ENCODE data around the gene TLN1. TPM values are rescaled to one million over a fixed set of nuclear protein-coding genes. Genes with fewer than 3 reads are reported as not detected.

The TLN1 gene
- total RNA-seq, 1 experiment from 2014 or later = 109 TPM

GRCh38 chr9:35716230-35716629, 15.8 kb downstream of the TLN1 start (continued):
- TF ChIP-seq E2F4 (CRISPR knock-in tag; IDR thresholded peaks at IDR 0.05; ENCODE audit: borderline replicate concordance, low read depth) (no peak), NFYB (CRISPR knock-in tag; conservative IDR thresholded peaks at IDR 0.05; ENCODE audit: low read depth) (no peak), NR3C1 (CRISPR knock-in tag; conservative IDR thresholded peaks at IDR 0.05; ENCODE audit: low read depth) (no peak)

- Mint-ChIP-seq H3K27me3 (ENCODE audit: low read depth) (no peaks in the 10 kb centered on the region), H3K4me3 (no peak overlapping the region), H3K9me3 (no peaks in the 10 kb centered on the region), H3K4me1 (no peaks in the 10 kb centered on the region), H3K27ac (no peak overlapping the region), H3K36me3 (peaks cover 82% of the 10 kb centered on the region)
- DNase-seq (ENCODE audit: low spot score) = no peak
- no peak for ATAC-seq
- ChIA-PET POLR2A (interaction anchor here (1.0 kb wide), 1 partner anchor 25 kb away, joined by 3 read pairs; the partner anchor contains the start of gene TPM2), CTCF (interaction anchor here (2.3 to 4.1 kb wide), 2 partner anchors 17 to 18 kb away, joined by 12 to 29 read pairs; partner anchors contain the start of genes CREB3 and TLN1)
- TF ChIP-seq GTF2I (CRISPR knock-in tag; conservative IDR thresholded peaks at IDR 0.05) = no peak
- no peak for TF ChIP-seq IRF2 (CRISPR knock-in tag; IDR thresholded peaks at IDR 0.05; ENCODE audit: borderline replicate concordance, low read depth)
- TF ChIP-seq KAT7 (CRISPR knock-in tag; IDR thresholded peaks at IDR 0.05; ENCODE audit: borderline replicate concordance) = no peak
Measured at GRCh38 chr9:35714579-35715252, 17.3 kb downstream of the TLN1 start.

- POLR2A ChIA-PET = no interaction called here
- Mint-ChIP-seq H3K4me3 (no peak overlapping the region), H3K27ac (no peak overlapping the region), H3K27me3 (ENCODE audit: low read depth) (no peaks in the 10 kb centered on the region), H3K36me3 (peaks cover 80% of the 10 kb centered on the region), H3K9me3 (no peaks in the 10 kb centered on the region), H3K4me1 (no peaks in the 10 kb centered on the region)
- DNase-seq (ENCODE audit: low spot score) (no peak), ATAC-seq (no peak)
- TF ChIP-seq ERG (CRISPR knock-in tag; IDR thresholded peaks at IDR 0.05) (no peak), JUN (CRISPR knock-in tag; IDR thresholded peaks at IDR 0.05) (no peak), ZNF219 (CRISPR knock-in tag; IDR thresholded peaks at IDR 0.05; ENCODE audit: borderline replicate concordance) (no peak), FOXP4 (CRISPR knock-in tag; IDR thresholded peaks at IDR 0.05) (no peak), CREM (CRISPR knock-in tag; IDR thresholded peaks at IDR 0.05) (no peak), E2F4 (CRISPR knock-in tag; IDR thresholded peaks at IDR 0.05; ENCODE audit: borderline replicate concordance, low read depth) (no peak)
- CTCF ChIA-PET = interaction anchor here (2.3 to 4.1 kb wide), 2 partner anchors 17 to 18 kb away, joined by 12 to 29 read pairs; partner anchors contain the start of genes CREB3 and TLN1
Measured at GRCh38 chr9:35714123-35714522, 17.9 kb downstream of the TLN1 start.

GRCh38 chr9:35713578-35713977, 18.4 kb downstream of the TLN1 start:
- Mint-ChIP-seq H3K27ac (no peak overlapping the region), H3K9me3 (no peaks in the 10 kb centered on the region), H3K36me3 (peaks cover 83% of the 10 kb centered on the region), H3K4me1 (no peaks in the 10 kb centered on the region), H3K27me3 (ENCODE audit: low read depth) (no peaks in the 10 kb centered on the region), H3K4me3 (no peak overlapping the region)
- DNase-seq (ENCODE audit: low spot score) (no peak), ATAC-seq (no peak)
- ChIA-PET POLR2A (no interaction called here), CTCF (interaction anchor here (0.8 to 4.1 kb wide), 8 partner anchors 14 to 66 kb away, joined by 3 to 29 read pairs (median 6); partner anchors contain the start of genes ARHGEF39, CREB3 and TLN1)
- TF ChIP-seq PRDM15 (CRISPR knock-in tag; IDR thresholded peaks at IDR 0.05) = no peak
- no peak for TF ChIP-seq ZBTB21 (CRISPR knock-in tag; IDR thresholded peaks at IDR 0.05; ENCODE audit: borderline replicate concordance)
- no peak for TF ChIP-seq STAT6 (CRISPR knock-in tag; conservative IDR thresholded peaks at IDR 0.05; ENCODE audit: low read depth)
- no peak for TF ChIP-seq ZBTB43 (CRISPR knock-in tag; IDR thresholded peaks at IDR 0.05)

Data from WTC11 (cell line).